ENCODE data around the gene DIDO1.

Gene DIDO1

GRCh38 chr20:62880147-62880934 lies 46.0 kb downstream of the DIDO1 start:
- DNase-seq = no peak

GRCh38 chr20:62879275-62880146 lies 46.8 kb downstream of the DIDO1 start:
- no peak for DNase-seq

GRCh38 chr20:62878244-62879038 lies 47.9 kb downstream of the DIDO1 start:
- no peak for DNase-seq

- peak in 7 of 51 donors; percentile 17 to 45 (median 25) for DNase-seq
These were observed 49.1 kb downstream of the DIDO1 start for GRCh38 chr20:62876902-62877816.

- DNase-seq = no peak
These were observed 49.8 kb downstream of the DIDO1 start for GRCh38 chr20:62876501-62876901.

- peak in 37 of 51 donors; percentile 10 to 79 (median 56) for DNase-seq
These were observed 50.6 kb downstream of the DIDO1 start for GRCh38 chr20:62875419-62876361.

- no peak for DNase-seq
These were observed 51.4 kb downstream of the DIDO1 start for GRCh38 chr20:62874964-62875344.

- DNase-seq = peak in 31 of 51 donors; percentile 4 to 76 (median 47)
These were observed 52.6 kb downstream of the DIDO1 start for GRCh38 chr20:62873681-62874031.

- no peak for DNase-seq
These were observed 53.0 kb downstream of the DIDO1 start for GRCh38 chr20:62873280-62873679.

- DNase-seq = no peak
These were observed 53.4 kb downstream of the DIDO1 start for GRCh38 chr20:62872862-62873261.

GRCh38 chr20:62872184-62872847 lies 54.0 kb downstream of the DIDO1 start:
- no peak for DNase-seq

- no peak for DNase-seq
These were observed 62.1 kb downstream of the DIDO1 start for GRCh38 chr20:62864207-62864606.

- peak; percentile 46 to 97 (median 87) for DNase-seq
These were observed 64.5 kb downstream of the DIDO1 start, which contains the start of gene TCFL5 for GRCh38 chr20:62861726-62862336. Gene TCFL5, minus strand, starts transcription at chr20:62861822. Its CDS starts 152 bp downstream, at chr20:62861670.

- peak in 1 of 51 donors; percentile 47 for DNase-seq
These were observed 65.2 kb downstream of the DIDO1 start for GRCh38 chr20:62860924-62861691.

GRCh38 chr20:62860391-62860923 lies 65.8 kb downstream of the DIDO1 start:
- DNase-seq = peak in 18 of 51 donors; percentile 10 to 58 (median 42)

GRCh38 chr20:62859721-62860120 lies 66.6 kb downstream of the DIDO1 start:
- DNase-seq = no peak

Data from hypothalamus (tissue), 51 donors.